HCT116 (cell line): ENCODE measurements around the gene MYO1F. TPM values are rescaled to one million over a fixed set of nuclear protein-coding genes. Genes with fewer than 3 reads are reported as not detected.

Source experiments
- ATAC-seq: fragments of 200-7000 bp; cut with Tn5 transposase; 2 replicates; pipeline ENCODE4 v1.9.1; 2020; ENCODE audit warnings: mild to moderate bottlenecking, moderate library complexity
- BruUV-seq: library from RNA; stranded (reverse); fragments of 400-500 nt; replicated peaks from 2 replicates; lab custom pipeline; 2021; lab: Mats Ljungman, UMichigan
- CTCF ChIA-PET: fragments of 300-600 bp; sonication (Branson Sonifier 250); formaldehyde crosslinking; loops from one replicate; lab custom pipeline; 2021; ENCODE audit warnings: antibody characterized with exemption; lab: Charles Lee
- POLR2A ChIA-PET: fragments of 300-600, 350-600 bp; sonication (Branson Sonifier 250); formaldehyde crosslinking; loops from one replicate; lab custom pipeline; 2021; ENCODE audit warnings: antibody characterized with exemption; lab: Charles Lee
- RAD21 ChIA-PET, 2 experiments: fragments of 300-600 bp; sonication (Branson Sonifier 250); formaldehyde crosslinking; loops; one replicate each; lab custom pipeline; 2023; ENCODE audit warnings: low total read pairs in 2 of 2; ENCODE audit not compliant: uncharacterized antibody in 2 of 2, unreplicated experiment in 2 of 2, low non-redundant PET in 1 of 2; lab: Charles Lee
- DNase-seq: peaks from one replicate; pipeline ENCODE4 v3.0.0-alpha.2; 2010; ENCODE audit warnings: low read depth, low spot score
- H2AFZ ChIP-seq: fragments of 200-600 bp; shearing (Covaris generic), sonication (generic); 2 replicates; pipeline ENCODE4 v1.6.1; 2017; ENCODE audit warnings: low read depth, mixed run types, mixed read lengths, antibody characterized with exemption, low read length; ENCODE audit not compliant: poor library complexity, severe bottlenecking
- H3K27ac ChIP-seq: 2 replicates; pipeline ENCODE4 v1.5.1; 2012; ENCODE audit warnings: low read depth, low read length
- H3K27me3 ChIP-seq: fragments of 200-600 bp; sonication (generic); 2 replicates; pipeline ENCODE4 v1.6.1; 2016; ENCODE audit warnings: mixed run types, low read length, mixed read lengths; ENCODE audit not compliant: insufficient read depth
- H3K36me3 ChIP-seq, 2 experiments: fragments of 200-500 bp in 1 of 2; fragments of 200-600 bp in 1 of 2; sonication (Bioruptor generic) in 1 of 2; sonication (generic) in 1 of 2; 2 replicates each; pipeline versions ENCODE4 v1.5.1 to v1.6.1; 2014 to 2016; ENCODE audit warnings: low read length in 2 of 2, inconsistent platforms in 1 of 2, mixed read lengths in 1 of 2, mixed run types in 1 of 2; ENCODE audit not compliant: insufficient read depth in 2 of 2, control insufficient read depth in 1 of 2
- H3K4me1 ChIP-seq, 2 experiments: fragments of 200-600 bp in 1 of 2; sonication (generic) in 1 of 2; 2 replicates each; pipeline versions ENCODE4 v1.5.1 to v1.6.1; 2012 to 2017; ENCODE audit warnings: low read length in 2 of 2, inconsistent platforms in 1 of 2, mild to moderate bottlenecking in 1 of 2, mixed read lengths in 1 of 2, mixed run types in 1 of 2, moderate library complexity in 1 of 2; ENCODE audit not compliant: insufficient read depth in 2 of 2, control insufficient read depth in 1 of 2
- H3K4me2 ChIP-seq: fragments of 200-600 bp; sonication (generic); 2 replicates; pipeline ENCODE4 v1.6.1; 2017; ENCODE audit warnings: mixed run types, low read length, mixed read lengths
- H3K4me3 ChIP-seq, 2 experiments: fragments of 200-600 bp in 1 of 2; sonication (generic) in 1 of 2; replicated peaks in 1 of 2; 2 replicates each; pipeline ENCODE4 v1.5.1; 2011 to 2016; ENCODE audit warnings: low read length in 2 of 2, control low read depth in 1 of 2, low read depth in 1 of 2, mild to moderate bottlenecking in 1 of 2, mixed read lengths in 1 of 2, mixed run types in 1 of 2
- H3K79me2 ChIP-seq: fragments of 200-600 bp; sonication (generic); 2 replicates; pipeline ENCODE4 v1.6.1; 2017; ENCODE audit warnings: mild to moderate bottlenecking, mixed run types, low read length, moderate library complexity, mixed read lengths; ENCODE audit not compliant: insufficient read depth
- H3K9ac ChIP-seq: fragments of 200-600 bp; sonication (generic); 2 replicates; pipeline ENCODE4 v1.6.1; 2016; ENCODE audit warnings: low read length, mixed read lengths
- H3K9me2 ChIP-seq: fragments of 200-600 bp; sonication (generic), shearing (Covaris generic); 2 replicates; pipeline ENCODE4 v1.6.1; 2017; ENCODE audit warnings: mixed run types, mild to moderate bottlenecking, moderate library complexity; ENCODE audit not compliant: insufficient read depth
- H3K9me3 ChIP-seq, 2 experiments: fragments of 200-500 bp in 1 of 2; fragments of 200-600 bp in 1 of 2; sonication (Bioruptor generic) in 1 of 2; sonication (generic) in 1 of 2; 2 replicates each; pipeline ENCODE4 v1.6.1; 2014 to 2017; ENCODE audit warnings: low read length in 2 of 2, mixed read lengths in 2 of 2, inconsistent platforms in 1 of 2, low read depth in 1 of 2, mild to moderate bottlenecking in 1 of 2, mixed run types in 1 of 2, moderate library complexity in 1 of 2; ENCODE audit not compliant: control insufficient read depth in 1 of 2, insufficient read depth in 1 of 2
- H4K20me1 ChIP-seq: fragments of 200-600 bp; sonication (generic), shearing (Covaris generic); 2 replicates; pipeline ENCODE4 v1.6.1; 2017; ENCODE audit warnings: mixed run types, mild to moderate bottlenecking, moderate library complexity; ENCODE audit not compliant: insufficient read depth
- CBX3 ChIP-seq: IDR thresholded peaks from 2 replicates; pipeline ENCODE4 v1.6.1; 2012; ENCODE audit warnings: low read depth
- CEBPB ChIP-seq: IDR thresholded peaks from 2 replicates; pipeline ENCODE4 v1.6.1; 2012; ENCODE audit warnings: low read depth
- EGR1 ChIP-seq: IDR thresholded peaks from 2 replicates; pipeline ENCODE4 v1.6.1; 2012; ENCODE audit warnings: low read depth
- ELF1 ChIP-seq: IDR thresholded peaks from 2 replicates; pipeline ENCODE4 v1.6.1; 2012; ENCODE audit warnings: low read depth, borderline replicate concordance
- EZH2 ChIP-seq: fragments of 200-600 bp; sonication (generic); IDR thresholded peaks from 2 replicates; pipeline ENCODE4 v1.6.1; 2017; ENCODE audit warnings: antibody characterized with exemption, mixed run types
- EZH2phosphoT487 ChIP-seq: fragments of 200-600 bp; IDR thresholded peaks from 2 replicates; pipeline ENCODE4 v1.6.1; 2018; ENCODE audit warnings: antibody characterized with exemption, borderline replicate concordance
- FOSL1 ChIP-seq: IDR thresholded peaks from 2 replicates; pipeline ENCODE4 v1.6.1; 2012; ENCODE audit warnings: low read depth
- JUND ChIP-seq: IDR thresholded peaks from 2 replicates; pipeline ENCODE4 v1.6.1; 2012
- POLR2A ChIP-seq: IDR thresholded peaks from 2 replicates; pipeline ENCODE4 v1.7.0; 2011; ENCODE audit warnings: borderline replicate concordance; ENCODE audit not compliant: insufficient read depth, insufficient read length; ENCODE audit errors: extremely low read depth
- POLR2AphosphoS5 ChIP-seq: IDR thresholded peaks from 2 replicates; pipeline ENCODE4 v1.6.1; 2011; ENCODE audit warnings: mild to moderate bottlenecking, low read depth, low read length, moderate library complexity
- RAD21 ChIP-seq: IDR thresholded peaks from 2 replicates; pipeline ENCODE4 v1.6.1; 2012; ENCODE audit warnings: low read depth, mild to moderate bottlenecking
- SIN3A ChIP-seq: IDR thresholded peaks from 2 replicates; pipeline ENCODE4 v1.6.1; 2012; ENCODE audit warnings: low read depth
- SP1 ChIP-seq: IDR thresholded peaks from 2 replicates; pipeline ENCODE4 v1.6.1; 2012; ENCODE audit warnings: low read depth
- SRF ChIP-seq: IDR thresholded peaks from 2 replicates; pipeline ENCODE4 v1.6.1; 2012; ENCODE audit warnings: low read depth
- TCF7L2 ChIP-seq: IDR thresholded peaks from 2 replicates; pipeline ENCODE4 v1.7.0; 2011; ENCODE audit warnings: borderline replicate concordance, inconsistent platforms; ENCODE audit not compliant: insufficient read depth, insufficient read length; ENCODE audit errors: extremely low read depth
- YY1 ChIP-seq: IDR thresholded peaks from 2 replicates; pipeline ENCODE4 v1.6.1; 2011; ENCODE audit warnings: low read length, low read depth, moderate library complexity, mild to moderate bottlenecking; ENCODE audit not compliant: insufficient replicate concordance; ENCODE audit errors: extremely low read depth
- ZFX ChIP-seq: fragments of 450-650 bp; IDR thresholded peaks from 2 replicates; pipeline ENCODE4 v1.6.1; 2017
- ZNF274 ChIP-seq: fragments of 200-500 bp; sonication (Bioruptor generic); IDR thresholded peaks from 2 replicates; pipeline ENCODE4 v1.6.1; 2014; ENCODE audit warnings: mild to moderate bottlenecking, low read depth, low read length, inconsistent platforms
- intact Hi-C: fragments of 100-400 bp; cut with micrococcal nuclease; formaldehyde crosslinking; loops from 2 replicates; pipeline ENCODE4 v1.10.0; 2022
- total RNA-seq: library from RNA; stranded (reverse); gene quantifications from one replicate; pipeline ENCODE4 v1.2.1, GENCODE V29; 2021; ENCODE audit not compliant: unreplicated experiment
- TF ChIP-seq, protein P1 (sequence below): IDR thresholded peaks from 2 replicates; pipeline ENCODE4 v1.6.1; 2012
- TF ChIP-seq, protein P2 (sequence below): IDR thresholded peaks from 2 replicates; pipeline ENCODE4 v1.6.1; 2011; ENCODE audit warnings: mild to moderate bottlenecking, low read length, moderate library complexity; ENCODE audit not compliant: insufficient replicate concordance; ENCODE audit errors: extremely low read depth
- TF ChIP-seq, protein P3 (sequence below): IDR thresholded peaks from 2 replicates; pipeline ENCODE4 v1.6.1; 2012
- TF ChIP-seq, protein P4 (sequence below), 3 experiments: fragments of 200-600 bp in 1 of 3; sonication (generic) in 1 of 3; IDR thresholded peaks in 2 of 3; conservative IDR thresholded peaks in 1 of 3; 2 replicates each; pipeline ENCODE4 v1.5.1; 2012 to 2017; ENCODE audit warnings: low read depth in 2 of 3, low read length in 2 of 3, antibody characterized with exemption in 1 of 3, borderline replicate concordance in 1 of 3, control low read depth in 1 of 3, mild to moderate bottlenecking in 1 of 3, mixed read lengths in 1 of 3, mixed run types in 1 of 3, moderate library complexity in 1 of 3; ENCODE audit not compliant: insufficient read depth in 1 of 3

MYO1F gene
- total RNA-seq, 1 experiment from 2014 or later = 0.39 TPM

DNA sequence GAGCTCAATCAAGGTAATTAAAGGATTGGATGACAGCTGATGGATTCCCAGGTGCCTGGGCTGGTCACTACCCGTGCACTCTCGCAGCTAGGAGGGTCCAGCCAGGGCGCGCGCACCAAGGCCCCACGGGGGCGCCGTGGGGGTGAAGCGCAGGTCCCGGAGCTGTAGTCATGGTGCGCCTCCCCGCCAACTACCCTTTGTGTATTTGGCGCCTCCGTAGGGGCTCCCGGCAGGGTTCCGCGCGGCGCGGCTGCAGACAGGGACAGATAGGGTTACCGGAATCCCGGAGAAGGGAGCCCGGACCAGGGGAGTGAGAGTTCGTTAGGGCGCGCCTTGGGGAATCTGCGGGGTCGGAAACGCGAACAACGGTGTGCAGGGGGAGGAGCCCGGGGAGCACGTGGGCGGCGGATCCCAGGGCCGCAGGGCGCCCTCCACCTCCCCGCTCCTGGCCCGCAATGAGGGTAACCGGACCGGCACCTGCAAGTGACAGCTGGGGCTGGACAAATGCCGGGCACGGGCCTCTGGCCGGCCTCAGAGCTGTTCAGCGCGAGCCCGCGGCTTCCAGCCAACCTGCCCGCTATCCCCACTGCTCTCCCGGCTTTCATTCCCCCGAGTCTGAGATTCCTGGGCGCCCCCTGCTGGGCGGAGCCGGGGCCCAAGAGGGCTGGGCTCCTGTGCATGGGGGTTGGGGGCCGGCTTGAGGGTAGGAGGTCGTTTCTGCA, 71.4 kb downstream of the MYO1F start:
- peak overlapping the region; percentile 87 for H3K4me2 ChIP-seq
- no peaks in the 10 kb centered on the region for H3K27me3 ChIP-seq
- no peaks in the 10 kb centered on the region for H4K20me1 ChIP-seq
- POLR2A ChIA-PET = interaction anchor here (0.5 to 1.5 kb wide), 2 partner anchors 8 to 39 kb away, joined by 3 to 8 read pairs; partner anchors contain the start of gene ZNF414
- intact Hi-C loops = loop anchor here (2.0 kb wide), 1 partner anchor 151 kb away; no protein-coding TSS in a partner anchor
- H3K36me3 ChIP-seq = no peaks in the 10 kb centered on the region
- no peaks in the 10 kb centered on the region for H3K9me3 ChIP-seq
- RAD21 ChIA-PET = interaction anchor here in 1 of 2 experiments (0.6 to 1.0 kb wide), 3 partner anchors 9 to 156 kb away, joined by 3 to 6 read pairs (median 6); no protein-coding TSS in a partner anchor
- H3K9me2 ChIP-seq = no peaks in the 10 kb centered on the region
- peak overlapping the region; percentile 36 to 57 for H3K4me3 ChIP-seq
- DNase-seq = no peak
- H3K79me2 ChIP-seq = no peaks in the 10 kb centered on the region
- peaks cover 18 to 21% of the 10 kb centered on the region in 2 experiments for H3K4me1 ChIP-seq
- CTCF ChIA-PET = interaction anchor here (0.7 to 2.1 kb wide), 9 partner anchors 8 to 170 kb away, joined by 3 to 14 read pairs (median 5); partner anchors contain the start of gene ZNF414
- no peak overlapping the region for H2AFZ ChIP-seq
- ATAC-seq = peak; percentile 89
- peak overlapping the region; percentile 62 for H3K9ac ChIP-seq
- H3K27ac ChIP-seq = peak overlapping the region; percentile 77
- no TSS peak for BruUV-seq
- no peak for TF ChIP-seq CBX3
- TF ChIP-seq YY1 = no peak
- TF ChIP-seq POLR2AphosphoS5 = peak; percentile 36
- no peak for TF ChIP-seq EZH2phosphoT487
- TF ChIP-seq RAD21 = peak; percentile 80
- TF ChIP-seq, protein P1, sequence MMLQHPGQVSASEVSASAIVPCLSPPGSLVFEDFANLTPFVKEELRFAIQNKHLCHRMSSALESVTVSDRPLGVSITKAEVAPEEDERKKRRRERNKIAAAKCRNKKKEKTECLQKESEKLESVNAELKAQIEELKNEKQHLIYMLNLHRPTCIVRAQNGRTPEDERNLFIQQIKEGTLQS = no peak
- no peak for TF ChIP-seq FOSL1
- no peak for TF ChIP-seq SRF
- no peak for TF ChIP-seq EZH2
- TF ChIP-seq ZNF274 = no peak
- TF ChIP-seq, protein P2, sequence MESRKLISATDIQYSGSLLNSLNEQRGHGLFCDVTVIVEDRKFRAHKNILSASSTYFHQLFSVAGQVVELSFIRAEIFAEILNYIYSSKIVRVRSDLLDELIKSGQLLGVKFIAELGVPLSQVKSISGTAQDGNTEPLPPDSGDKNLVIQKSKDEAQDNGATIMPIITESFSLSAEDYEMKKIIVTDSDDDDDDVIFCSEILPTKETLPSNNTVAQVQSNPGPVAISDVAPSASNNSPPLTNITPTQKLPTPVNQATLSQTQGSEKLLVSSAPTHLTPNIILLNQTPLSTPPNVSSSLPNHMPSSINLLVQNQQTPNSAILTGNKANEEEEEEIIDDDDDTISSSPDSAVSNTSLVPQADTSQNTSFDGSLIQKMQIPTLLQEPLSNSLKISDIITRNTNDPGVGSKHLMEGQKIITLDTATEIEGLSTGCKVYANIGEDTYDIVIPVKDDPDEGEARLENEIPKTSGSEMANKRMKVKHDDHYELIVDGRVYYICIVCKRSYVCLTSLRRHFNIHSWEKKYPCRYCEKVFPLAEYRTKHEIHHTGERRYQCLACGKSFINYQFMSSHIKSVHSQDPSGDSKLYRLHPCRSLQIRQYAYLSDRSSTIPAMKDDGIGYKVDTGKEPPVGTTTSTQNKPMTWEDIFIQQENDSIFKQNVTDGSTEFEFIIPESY = no peak
- peak; percentile 13 for TF ChIP-seq TCF7L2
- no peak for TF ChIP-seq CEBPB
- peak; percentile 73 for TF ChIP-seq EGR1
- TF ChIP-seq POLR2A = peak; percentile 46
- no peak for TF ChIP-seq SP1
- TF ChIP-seq, protein P3, sequence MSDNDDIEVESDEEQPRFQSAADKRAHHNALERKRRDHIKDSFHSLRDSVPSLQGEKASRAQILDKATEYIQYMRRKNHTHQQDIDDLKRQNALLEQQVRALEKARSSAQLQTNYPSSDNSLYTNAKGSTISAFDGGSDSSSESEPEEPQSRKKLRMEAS = peak; percentile 80
- TF ChIP-seq ZFX = peak; percentile 45; the same call in 1 of the 2 replicates
- TF ChIP-seq SIN3A = no peak
- no peak for TF ChIP-seq JUND
- TF ChIP-seq, protein P4, sequence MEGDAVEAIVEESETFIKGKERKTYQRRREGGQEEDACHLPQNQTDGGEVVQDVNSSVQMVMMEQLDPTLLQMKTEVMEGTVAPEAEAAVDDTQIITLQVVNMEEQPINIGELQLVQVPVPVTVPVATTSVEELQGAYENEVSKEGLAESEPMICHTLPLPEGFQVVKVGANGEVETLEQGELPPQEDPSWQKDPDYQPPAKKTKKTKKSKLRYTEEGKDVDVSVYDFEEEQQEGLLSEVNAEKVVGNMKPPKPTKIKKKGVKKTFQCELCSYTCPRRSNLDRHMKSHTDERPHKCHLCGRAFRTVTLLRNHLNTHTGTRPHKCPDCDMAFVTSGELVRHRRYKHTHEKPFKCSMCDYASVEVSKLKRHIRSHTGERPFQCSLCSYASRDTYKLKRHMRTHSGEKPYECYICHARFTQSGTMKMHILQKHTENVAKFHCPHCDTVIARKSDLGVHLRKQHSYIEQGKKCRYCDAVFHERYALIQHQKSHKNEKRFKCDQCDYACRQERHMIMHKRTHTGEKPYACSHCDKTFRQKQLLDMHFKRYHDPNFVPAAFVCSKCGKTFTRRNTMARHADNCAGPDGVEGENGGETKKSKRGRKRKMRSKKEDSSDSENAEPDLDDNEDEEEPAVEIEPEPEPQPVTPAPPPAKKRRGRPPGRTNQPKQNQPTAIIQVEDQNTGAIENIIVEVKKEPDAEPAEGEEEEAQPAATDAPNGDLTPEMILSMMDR (IDR thresholded peaks at IDR 0.05 in 2 of 3, conservative IDR thresholded peaks at IDR 0.05 in 1 of 3; ENCODE audit: borderline replicate concordance in 1 of 3, insufficient read depth in 1 of 3, low read depth in 2 of 3, low read length in 2 of 3) = peak; percentile 77 to 87 (median 84)
- no peak for TF ChIP-seq ELF1
